Heart left ventricle (tissue), 13 donors: ENCODE data around the gene IL1RAPL1.

ENCODE experiments used
- POLR2A ChIP-seq, 2 donors: fragments of 450-650 bp; IDR thresholded peaks; one replicate each; pipeline ENCODE4 v1.6.1; 2017; ENCODE audit warnings: antibody characterized with exemption in 2 of 2, mild to moderate bottlenecking in 2 of 2, moderate library complexity in 2 of 2
- TF ChIP-seq, protein P1 (sequence below), 12 donors: fragments of 200-600 bp; sonication (generic) in 4 of 12; IDR thresholded peaks; one replicate each; pipeline versions ENCODE4 v1.5.0 to v1.8.0; 2018 to 2022; ENCODE audit warnings: antibody characterized with exemption in 12 of 12, mild to moderate bottlenecking in 5 of 12
- donor health status: ischemic (EF 13 %, LVEDD 7.1; RV severe dilation, severe dysfunction).
- donor health status: DM: no; HTN: yes; CAD: no.
- donor health status: DM: no; HTN: no; CAD: no.
- donor health status: ischemic (EF 25% LVEDD 6.9; RV normal size, moderate dysfunction).
- donor health status: ischemic (EF 25% LVEDD 5.7; RV mildly dilated, moderate dysfunction).
- donor health status: ischemic (EF 35%, LVEDD 5.7; RV mildly dilated, moderate dysfunction).
- donor health status: nonischemic (EF 11% LVEDD 7.7; RV severe dilation, severe dysfunction).
- donor health status: DM: yes; HTN: yes; CAD: no.
- donor health status: PGD.
- donor health status: ischemic (EF 29% LVEDD 5.4; RV normal size, mild dysfunction).
- donor health status: nonischemic (EF 23%, LVEDD 6.1; RV moderate dilation, normal function).

DNA sequence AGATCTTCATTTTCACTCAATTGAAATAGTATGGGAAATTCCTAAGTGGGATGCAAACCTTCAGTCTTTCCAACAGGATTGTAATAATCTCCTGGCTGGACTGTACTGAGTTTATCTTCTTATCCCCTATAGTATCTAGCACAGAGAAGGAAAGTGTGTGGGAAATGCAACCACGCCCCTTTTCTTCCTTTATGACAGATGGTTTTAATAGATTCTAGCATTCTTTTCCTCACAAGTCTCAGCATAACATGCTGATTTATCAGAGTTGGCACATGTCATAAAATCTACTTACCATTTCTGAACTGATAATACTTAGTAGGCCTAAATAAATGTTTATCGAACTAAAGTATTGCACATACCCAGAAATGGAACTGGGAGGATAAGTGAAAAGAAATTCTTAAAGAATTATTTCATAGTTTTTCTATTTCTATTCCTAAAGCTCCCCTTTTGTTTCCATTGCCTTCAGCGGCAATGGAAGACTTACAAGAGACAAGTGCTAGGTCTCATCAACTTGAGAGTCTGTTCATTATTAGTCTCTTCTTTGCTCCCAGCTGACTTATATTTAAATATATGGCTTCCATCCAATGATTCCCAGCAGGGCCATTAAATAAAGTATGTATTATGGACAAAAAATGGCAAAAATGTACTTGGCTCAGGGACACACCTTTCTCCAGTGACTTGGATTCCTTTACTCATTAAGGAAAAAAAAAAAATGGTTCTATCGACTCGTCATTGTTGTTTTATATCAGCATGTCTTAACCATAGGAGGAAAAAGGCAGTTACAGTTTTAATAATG lies 484.5 kb downstream of the IL1RAPL1 start:
- no peak for TF ChIP-seq POLR2A (IDR thresholded peaks at IDR 0.05)
- TF ChIP-seq, protein P1, sequence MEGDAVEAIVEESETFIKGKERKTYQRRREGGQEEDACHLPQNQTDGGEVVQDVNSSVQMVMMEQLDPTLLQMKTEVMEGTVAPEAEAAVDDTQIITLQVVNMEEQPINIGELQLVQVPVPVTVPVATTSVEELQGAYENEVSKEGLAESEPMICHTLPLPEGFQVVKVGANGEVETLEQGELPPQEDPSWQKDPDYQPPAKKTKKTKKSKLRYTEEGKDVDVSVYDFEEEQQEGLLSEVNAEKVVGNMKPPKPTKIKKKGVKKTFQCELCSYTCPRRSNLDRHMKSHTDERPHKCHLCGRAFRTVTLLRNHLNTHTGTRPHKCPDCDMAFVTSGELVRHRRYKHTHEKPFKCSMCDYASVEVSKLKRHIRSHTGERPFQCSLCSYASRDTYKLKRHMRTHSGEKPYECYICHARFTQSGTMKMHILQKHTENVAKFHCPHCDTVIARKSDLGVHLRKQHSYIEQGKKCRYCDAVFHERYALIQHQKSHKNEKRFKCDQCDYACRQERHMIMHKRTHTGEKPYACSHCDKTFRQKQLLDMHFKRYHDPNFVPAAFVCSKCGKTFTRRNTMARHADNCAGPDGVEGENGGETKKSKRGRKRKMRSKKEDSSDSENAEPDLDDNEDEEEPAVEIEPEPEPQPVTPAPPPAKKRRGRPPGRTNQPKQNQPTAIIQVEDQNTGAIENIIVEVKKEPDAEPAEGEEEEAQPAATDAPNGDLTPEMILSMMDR (IDR thresholded peaks at IDR 0.05) = no peak
